GM19468 (cell line): Measurements from ENCODE around the gene AGK.

Experiments used
- ATAC-seq: cut with Tn5 transposase; IDR thresholded peaks from one replicate; pipeline ENCODE4 v1.9.1; 2021; ENCODE audit warnings: mild to moderate bottlenecking, moderate library complexity, moderate number of reproducible peaks; ENCODE audit not compliant: unreplicated experiment; ENCODE audit errors: extremely low read depth

AGK gene

GRCh38 chr7:141585592-141586510, 34.6 kb downstream of the AGK start:
- peak; percentile 39 for ATAC-seq

- ATAC-seq, result no peak
Measured at GRCh38 chr7:141586878-141587277, 35.7 kb downstream of the AGK start.

DNA sequence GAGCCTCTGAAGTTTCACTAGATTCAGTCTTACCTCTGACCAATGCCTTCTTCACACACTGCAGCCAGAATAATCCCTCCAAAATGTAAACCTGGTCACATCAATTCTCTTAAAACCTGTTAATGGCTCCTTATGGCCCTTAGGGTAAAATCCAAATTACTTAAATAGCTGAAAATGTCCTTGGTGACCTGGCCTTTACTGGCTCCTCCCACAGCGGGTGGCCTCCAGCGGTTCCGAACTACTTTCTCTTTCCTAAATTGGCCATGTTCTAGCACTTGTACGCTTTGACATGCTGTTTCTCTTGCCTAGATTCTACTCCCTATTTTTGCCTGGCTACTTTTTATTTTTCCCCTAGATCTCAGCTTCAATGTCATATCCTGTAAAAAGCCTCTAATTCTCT, 36.1 kb downstream of the AGK start:
- ATAC-seq, result no peak

GRCh38 chr7:141588912-141589311, 37.7 kb downstream of the AGK start:
- ATAC-seq, result no peak

GRCh38 chr7:141590071-141590470, 38.9 kb downstream of the AGK start:
- no peak for ATAC-seq

DNA sequence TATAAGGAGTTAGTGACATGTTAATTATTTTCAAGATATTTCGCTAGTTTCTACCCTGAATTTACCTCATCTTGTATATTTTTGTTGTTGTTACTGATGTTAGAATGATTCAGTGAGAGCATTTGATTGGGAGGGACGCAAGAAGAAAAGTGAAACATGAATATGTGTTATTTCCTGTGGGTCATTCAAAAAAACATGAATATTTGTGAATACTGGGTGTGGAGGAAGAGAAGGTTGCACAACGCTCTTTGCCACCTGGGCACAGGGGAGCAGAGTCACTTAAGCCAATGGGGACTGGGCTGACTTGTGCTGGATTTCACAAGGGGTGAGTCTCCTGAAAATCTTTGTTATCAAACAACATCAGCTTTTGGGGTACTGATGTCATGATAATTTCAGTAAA, 39.5 kb downstream of the AGK start:
- no peak for ATAC-seq

- ATAC-seq, result no peak
Measured at GRCh38 chr7:141593134-141593533, 41.9 kb downstream of the AGK start.

DNA sequence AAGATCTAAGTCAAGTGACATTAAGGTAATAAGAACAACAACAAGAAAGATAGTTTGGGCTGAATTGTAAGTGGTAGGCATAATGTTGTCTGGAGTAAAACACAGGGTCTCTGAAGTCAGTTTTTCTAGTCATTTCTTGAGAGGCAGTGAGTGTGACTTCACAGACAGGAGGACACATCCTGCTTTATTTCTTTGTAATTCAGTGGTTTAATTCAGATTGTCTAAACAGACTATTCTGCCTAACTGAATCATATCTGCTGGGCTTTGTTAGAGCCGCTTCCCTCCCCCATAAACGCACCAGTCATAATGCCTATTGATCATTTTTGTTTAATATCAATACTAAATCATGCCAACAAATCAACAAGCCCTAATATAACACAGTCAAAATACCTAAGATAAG, 46.8 kb downstream of the AGK start:
- ATAC-seq, result no peak

- ATAC-seq, result no peak
Measured at GRCh38 chr7:141598408-141598807, 47.2 kb downstream of the AGK start.

DNA sequence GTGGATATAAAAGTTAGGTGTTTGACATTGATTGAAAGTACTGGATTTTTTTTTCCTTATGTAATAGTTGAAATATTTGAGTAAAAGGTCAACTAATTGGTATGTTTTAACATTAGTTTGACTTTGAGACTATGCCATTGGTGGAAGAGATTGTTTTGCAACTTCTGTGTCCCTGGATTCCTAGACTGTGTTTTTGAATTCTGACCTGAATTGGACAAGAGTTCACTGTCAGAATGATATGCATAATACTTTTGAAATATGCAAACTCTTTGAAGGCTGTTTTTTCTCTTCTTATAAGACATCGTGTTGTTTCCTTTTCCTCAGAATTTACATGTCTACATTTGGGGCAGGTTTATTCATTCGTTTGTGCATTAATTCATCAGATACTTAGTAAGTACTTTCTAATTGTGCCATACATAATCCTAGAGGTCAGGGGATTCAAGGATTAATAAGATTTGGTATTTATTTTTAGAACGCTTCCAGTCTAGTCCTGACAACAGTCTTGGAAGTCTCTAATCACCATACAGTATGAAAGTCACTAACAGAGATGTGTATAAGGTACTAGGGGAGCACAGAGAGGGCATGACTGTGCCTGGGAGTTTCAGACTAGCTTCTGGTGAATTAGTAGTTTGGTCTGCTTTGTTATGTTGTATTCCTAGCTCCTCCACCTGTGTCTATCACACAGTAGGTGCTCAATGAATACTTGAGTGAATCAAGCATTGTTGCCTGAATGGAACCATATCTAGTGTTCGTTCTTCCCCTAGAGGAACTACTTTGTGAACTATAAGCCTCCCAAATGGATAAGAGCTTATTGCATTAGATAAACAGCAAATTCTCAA, 49.2 kb downstream of the AGK start:
- ATAC-seq, result no peak

DNA sequence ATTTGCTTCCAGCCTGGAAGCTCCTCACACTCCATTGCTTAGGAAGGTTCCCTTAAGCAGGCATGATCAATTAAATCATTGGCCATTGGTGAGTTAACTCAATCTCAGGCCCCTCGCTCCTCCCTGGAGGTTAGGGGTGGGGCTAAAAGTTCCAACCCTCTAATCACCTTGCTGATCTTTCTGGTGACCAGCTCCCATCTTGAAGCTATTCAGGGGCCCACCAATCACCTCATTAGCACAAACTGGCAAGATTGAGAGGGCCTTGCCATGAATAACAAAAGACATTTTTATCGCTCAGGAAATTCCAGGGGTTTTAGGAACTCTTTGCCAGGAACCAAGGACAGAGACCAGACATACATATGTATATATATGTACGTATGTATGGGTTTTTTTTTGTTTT, 58.4 kb downstream of the AGK start:
- ATAC-seq, result no peak

DNA sequence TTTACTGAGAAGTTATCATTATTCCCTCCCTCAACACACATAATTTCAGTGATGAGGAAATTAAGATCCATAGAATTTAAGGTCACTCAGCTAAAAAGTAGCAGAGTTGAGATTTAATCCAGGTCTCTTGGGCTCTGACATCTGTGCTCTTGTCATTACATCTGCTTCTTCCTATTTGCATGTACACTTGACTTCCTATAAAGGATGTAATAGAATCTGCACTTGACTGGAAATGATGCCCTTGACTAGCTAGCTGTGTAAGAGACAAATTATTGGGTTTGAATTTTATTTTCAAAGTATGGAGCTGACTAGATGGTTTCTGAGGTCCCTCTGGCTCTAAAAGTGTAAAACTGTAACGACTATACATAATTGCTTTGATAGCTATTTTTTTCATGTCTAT, 59.5 kb downstream of the AGK start:
- ATAC-seq, result no peak

DNA sequence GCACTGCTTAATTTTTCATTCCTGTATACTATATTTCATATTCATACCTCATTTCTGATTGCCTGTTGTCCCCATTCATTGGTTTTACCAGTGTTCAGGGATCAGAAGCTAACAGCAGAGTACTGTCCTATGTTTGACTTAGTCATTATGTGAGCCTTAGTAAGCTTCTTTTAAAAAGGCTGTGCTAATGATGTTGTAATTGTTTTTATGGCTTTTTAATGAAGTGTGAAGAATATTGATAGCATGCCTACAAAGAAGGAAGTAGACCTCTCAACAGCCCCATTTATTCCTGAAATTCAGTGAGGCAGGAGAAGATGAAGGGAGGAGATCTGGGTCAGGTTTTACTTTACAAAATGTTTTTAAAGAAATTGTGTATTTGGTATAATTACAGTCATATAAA, 61.7 kb downstream of the AGK start:
- no peak for ATAC-seq

DNA sequence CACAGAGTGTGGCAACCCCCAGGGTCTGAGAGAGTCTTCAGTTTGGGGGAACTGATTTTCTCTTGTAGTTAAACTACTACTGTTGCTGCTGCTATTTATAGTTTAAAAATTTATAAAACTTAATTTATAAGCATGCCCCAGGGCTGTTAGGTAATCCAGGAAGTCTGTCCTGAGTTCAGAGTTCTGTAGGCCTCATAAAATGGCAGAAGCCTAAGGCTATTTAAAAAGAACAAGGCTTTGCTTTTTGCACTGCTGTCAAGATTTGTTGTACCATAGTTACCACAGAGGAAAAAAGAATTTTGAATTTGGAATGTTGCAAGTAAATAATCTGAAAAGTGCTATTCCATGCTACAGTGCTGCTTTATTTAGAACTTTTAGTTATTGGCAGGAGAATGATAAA, 66.1 kb downstream of the AGK start:
- ATAC-seq, result no peak

DNA sequence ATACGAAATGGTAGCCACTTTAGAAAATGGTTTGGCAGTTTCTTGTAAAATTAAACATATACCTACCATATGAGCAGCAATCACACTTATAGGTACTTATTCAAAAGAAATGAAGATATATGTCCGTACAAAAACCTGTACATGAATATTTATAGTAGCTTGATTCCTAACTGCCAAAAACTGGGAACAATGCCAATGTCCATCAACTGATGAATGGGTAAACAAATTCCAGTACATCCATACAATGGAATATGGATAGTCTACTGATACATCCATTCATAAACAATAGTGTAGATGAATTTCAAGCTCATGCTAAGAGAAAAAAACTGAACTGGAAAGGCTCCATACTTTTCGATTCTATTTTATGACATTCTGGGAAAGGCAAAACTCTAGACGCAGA, 68.5 kb downstream of the AGK start:
- no peak for ATAC-seq

DNA sequence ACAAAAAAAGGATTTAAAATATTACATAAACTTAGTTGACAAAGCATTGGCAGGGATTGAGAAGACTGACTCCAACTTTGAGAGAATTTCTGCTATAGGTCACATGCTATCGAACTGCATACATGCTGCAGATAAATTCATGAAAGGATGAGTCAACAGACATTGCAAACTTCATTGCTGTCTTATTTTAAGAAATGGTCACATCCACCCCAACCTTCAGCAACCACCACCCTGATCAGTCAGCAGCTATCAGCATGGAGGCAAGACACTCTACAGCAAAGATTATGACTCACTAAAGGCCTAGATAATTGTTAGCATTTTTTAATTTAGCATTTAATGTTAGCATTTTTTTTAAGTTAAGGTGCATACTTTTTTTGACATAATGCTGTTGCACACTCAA, 73.6 kb downstream of the AGK start:
- no peak for ATAC-seq

- ATAC-seq, result no peak
Measured at GRCh38 chr7:141630621-141631020, 79.4 kb downstream of the AGK start.

- ATAC-seq, result no peak
Measured at GRCh38 chr7:141631525-141631924, 80.3 kb downstream of the AGK start.

DNA sequence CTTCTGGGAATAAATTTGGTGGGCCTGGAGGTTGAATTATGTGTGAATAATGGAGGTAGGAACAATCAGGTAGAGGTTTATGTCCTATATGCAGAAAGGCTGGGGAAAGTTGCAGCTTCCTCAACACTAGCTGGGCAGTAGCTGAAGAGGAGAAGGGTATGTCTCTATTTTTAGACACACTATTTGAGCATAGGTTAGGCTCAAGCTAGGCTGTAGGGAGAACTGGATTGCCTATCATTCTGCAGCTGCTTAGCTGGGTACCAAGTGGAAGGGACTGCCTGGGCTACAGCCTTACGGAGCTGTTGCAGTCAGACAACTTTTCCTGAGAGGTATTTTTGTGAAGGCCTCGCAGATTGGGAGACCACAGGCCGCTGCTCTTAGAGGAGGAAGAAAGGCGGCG, 82.9 kb downstream of the AGK start:
- no peak for ATAC-seq

- no peak for ATAC-seq
Measured at GRCh38 chr7:141636053-141636452, 84.8 kb downstream of the AGK start.

DNA sequence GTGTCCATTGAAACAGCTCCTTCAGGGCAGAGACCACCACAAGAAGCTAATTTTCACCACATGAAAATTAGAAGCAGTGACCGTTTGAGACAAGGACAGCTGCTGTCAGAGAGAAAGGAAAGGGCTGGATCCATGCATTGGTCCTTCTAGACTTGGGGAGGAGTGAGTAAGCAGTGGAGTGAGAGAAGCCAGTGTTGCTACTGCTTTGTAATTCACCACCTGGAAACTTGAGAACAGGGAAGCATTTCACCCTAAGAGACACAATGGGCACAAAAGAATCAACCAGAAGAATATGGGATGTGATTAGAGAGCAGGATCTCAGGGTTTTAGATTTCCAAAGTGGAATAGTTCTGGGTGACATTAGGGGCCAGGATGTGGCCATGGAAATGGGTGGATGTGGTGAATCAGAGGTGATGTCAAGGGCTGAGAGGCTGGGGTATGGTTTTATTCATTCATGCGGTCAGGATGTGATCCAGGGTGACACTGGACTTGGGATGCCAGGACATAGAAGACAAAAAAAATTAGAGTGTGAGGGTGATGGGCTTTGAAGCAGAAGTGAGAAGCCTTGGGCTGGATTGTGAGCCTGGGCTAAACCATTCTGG, 89.1 kb downstream of the AGK start:
- no peak for ATAC-seq
